SU-DHL-6 (cell line): ENCODE measurements around the gene CHL1.

Experiments
- H2AFZ ChIP-seq: fragments of 200-600 bp; sonication (generic); 2 replicates; pipeline ENCODE4 v1.6.1; 2014; ENCODE audit warnings: low read depth, mild to moderate bottlenecking, moderate library complexity, mixed read lengths, antibody characterized with exemption, low read length; ENCODE audit not compliant: severe bottlenecking
- H3F3A ChIP-seq: fragments of 200-600 bp; shearing (Covaris generic); 2 replicates; pipeline ENCODE4 v1.6.0; 2016; ENCODE audit warnings: antibody characterized with exemption, mild to moderate bottlenecking; ENCODE audit not compliant: insufficient read depth
- H3K27ac ChIP-seq: fragments of 200-600 bp; sonication (generic); 2 replicates; pipeline ENCODE4 v1.5.1; 2016; ENCODE audit warnings: low read depth, mild to moderate bottlenecking, low read length, moderate library complexity, mixed read lengths
- H3K27me3 ChIP-seq: fragments of 200-600 bp; sonication (generic), shearing (Covaris generic); 2 replicates; pipeline ENCODE4 v1.6.0; 2014; ENCODE audit warnings: mild to moderate bottlenecking, low read length
- H3K36me3 ChIP-seq: fragments of 200-600 bp; sonication (generic); 2 replicates; pipeline ENCODE4 v1.6.1; 2014; ENCODE audit warnings: mild to moderate bottlenecking, low read length, mixed read lengths
- H3K4me2 ChIP-seq: fragments of 300-600, 200-600 bp; shearing (Covaris generic), sonication (generic); 2 replicates; pipeline ENCODE4 v1.6.0; 2014; ENCODE audit warnings: low read length, low read depth, mild to moderate bottlenecking; ENCODE audit not compliant: poor library complexity, severe bottlenecking
- H3K4me3 ChIP-seq: fragments of 200-600 bp; sonication (generic); 2 replicates; pipeline ENCODE4 v1.5.1; 2014; ENCODE audit warnings: antibody characterized with exemption, low read length, mild to moderate bottlenecking, mixed read lengths; ENCODE audit not compliant: insufficient read depth, poor library complexity, severe bottlenecking
- H3K79me2 ChIP-seq: fragments of 200-600 bp; sonication (generic); 2 replicates; pipeline ENCODE4 v1.6.1; 2014; ENCODE audit warnings: mild to moderate bottlenecking, low read length, moderate library complexity; ENCODE audit not compliant: insufficient read depth
- H3K9ac ChIP-seq: fragments of 200-600 bp; sonication (generic); 2 replicates; pipeline ENCODE4 v1.7.0; 2014; ENCODE audit warnings: mild to moderate bottlenecking, low read length
- H3K9me2 ChIP-seq: fragments of 200-600 bp; sonication (generic); replicated peaks from 2 replicates; pipeline ENCODE4 v1.6.1; 2014; ENCODE audit warnings: low read length; ENCODE audit not compliant: insufficient read depth
- H3K9me3 ChIP-seq: fragments of 200-600 bp; sonication (generic); 2 replicates; pipeline ENCODE4 v1.6.1; 2014; ENCODE audit warnings: low read length, mixed read lengths; ENCODE audit not compliant: insufficient read depth
- H4K20me1 ChIP-seq: fragments of 200-600 bp; sonication (generic); 2 replicates; pipeline ENCODE4 v1.6.1; 2014; ENCODE audit warnings: low read depth, mild to moderate bottlenecking, antibody characterized with exemption, low read length, moderate library complexity, mixed read lengths
- EZH2phosphoT487 ChIP-seq: fragments of 200-600 bp; sonication (generic), shearing (Covaris generic); conservative IDR thresholded peaks from 2 replicates; pipeline ENCODE4 v1.6.1; 2018; ENCODE audit warnings: mild to moderate bottlenecking, antibody characterized with exemption, low read length, moderate library complexity, mixed read lengths
- TF ChIP-seq, protein P1 (sequence below): fragments of 200-600 bp; sonication (generic); IDR thresholded peaks from one replicate; pipeline ENCODE4 v1.5.1; 2017; ENCODE audit warnings: antibody characterized with exemption, mild to moderate bottlenecking, low read length, moderate library complexity; ENCODE audit not compliant: insufficient read depth, poor library complexity, severe bottlenecking

CHL1 gene

DNA sequence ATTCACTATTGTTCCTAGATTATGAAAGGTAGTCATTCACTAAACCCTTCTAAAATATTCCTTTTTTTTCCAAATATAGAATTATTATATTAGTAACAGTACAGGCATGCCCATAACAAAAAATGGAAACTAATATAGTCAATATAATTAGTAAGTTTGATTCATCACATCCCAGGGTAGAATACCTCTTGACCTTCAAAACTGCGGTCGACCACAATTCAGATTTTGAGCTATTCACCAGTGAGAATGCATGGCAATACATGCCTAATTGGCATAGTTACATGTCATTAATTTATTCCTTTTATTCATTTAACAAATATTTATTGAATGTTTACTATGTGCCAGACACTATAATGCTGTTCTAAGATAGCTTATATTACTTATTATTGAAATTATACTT, 98.0 kb downstream of the CHL1 start:
- no peaks in the 10 kb centered on the region for H3K9me2 ChIP-seq
- H3K9ac ChIP-seq = no peak overlapping the region
- no peaks in the 10 kb centered on the region for H3K27me3 ChIP-seq
- TF ChIP-seq, protein P1, sequence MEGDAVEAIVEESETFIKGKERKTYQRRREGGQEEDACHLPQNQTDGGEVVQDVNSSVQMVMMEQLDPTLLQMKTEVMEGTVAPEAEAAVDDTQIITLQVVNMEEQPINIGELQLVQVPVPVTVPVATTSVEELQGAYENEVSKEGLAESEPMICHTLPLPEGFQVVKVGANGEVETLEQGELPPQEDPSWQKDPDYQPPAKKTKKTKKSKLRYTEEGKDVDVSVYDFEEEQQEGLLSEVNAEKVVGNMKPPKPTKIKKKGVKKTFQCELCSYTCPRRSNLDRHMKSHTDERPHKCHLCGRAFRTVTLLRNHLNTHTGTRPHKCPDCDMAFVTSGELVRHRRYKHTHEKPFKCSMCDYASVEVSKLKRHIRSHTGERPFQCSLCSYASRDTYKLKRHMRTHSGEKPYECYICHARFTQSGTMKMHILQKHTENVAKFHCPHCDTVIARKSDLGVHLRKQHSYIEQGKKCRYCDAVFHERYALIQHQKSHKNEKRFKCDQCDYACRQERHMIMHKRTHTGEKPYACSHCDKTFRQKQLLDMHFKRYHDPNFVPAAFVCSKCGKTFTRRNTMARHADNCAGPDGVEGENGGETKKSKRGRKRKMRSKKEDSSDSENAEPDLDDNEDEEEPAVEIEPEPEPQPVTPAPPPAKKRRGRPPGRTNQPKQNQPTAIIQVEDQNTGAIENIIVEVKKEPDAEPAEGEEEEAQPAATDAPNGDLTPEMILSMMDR = no peak
- no peak for TF ChIP-seq EZH2phosphoT487
- no peaks in the 10 kb centered on the region for H3K36me3 ChIP-seq
- H3K4me3 ChIP-seq = no peak overlapping the region
- no peaks in the 10 kb centered on the region for H3K79me2 ChIP-seq
- H3K9me3 ChIP-seq = no peaks in the 10 kb centered on the region
- H3F3A ChIP-seq = no peaks in the 10 kb centered on the region
- no peaks in the 10 kb centered on the region for H4K20me1 ChIP-seq
- H3K4me2 ChIP-seq = no peak overlapping the region
- H3K27ac ChIP-seq = no peak overlapping the region
- no peak overlapping the region for H2AFZ ChIP-seq

GRCh38 chr3:295166-295565, 98.6 kb downstream of the CHL1 start:
- no peaks in the 10 kb centered on the region for H3K9me3 ChIP-seq
- no peaks in the 10 kb centered on the region for H3F3A ChIP-seq
- TF ChIP-seq, protein P1 = no peak
- TF ChIP-seq EZH2phosphoT487 = no peak
- H4K20me1 ChIP-seq = no peaks in the 10 kb centered on the region
- no peak overlapping the region for H3K9ac ChIP-seq
- H3K27me3 ChIP-seq = no peaks in the 10 kb centered on the region
- H2AFZ ChIP-seq = no peak overlapping the region
- H3K27ac ChIP-seq = no peak overlapping the region
- H3K4me3 ChIP-seq = no peak overlapping the region
- no peaks in the 10 kb centered on the region for H3K79me2 ChIP-seq
- no peak overlapping the region for H3K4me2 ChIP-seq
- H3K36me3 ChIP-seq = no peaks in the 10 kb centered on the region
- no peaks in the 10 kb centered on the region for H3K9me2 ChIP-seq

GRCh38 chr3:297585-297984, 101.0 kb downstream of the CHL1 start:
- Histone ChIP-seq H3K4me2 (no peak overlapping the region), H3K9me2 (no peaks in the 10 kb centered on the region), H2AFZ (no peak overlapping the region), H3K9ac (no peak overlapping the region), H4K20me1 (no peaks in the 10 kb centered on the region), H3K9me3 (no peaks in the 10 kb centered on the region), H3F3A (0 out of 2 replicates have a peak, but pooled peaks cover 2% of the 10 kb centered on the region), H3K27ac (no peak overlapping the region), H3K36me3 (no peaks in the 10 kb centered on the region), H3K4me3 (no peak overlapping the region), H3K79me2 (no peaks in the 10 kb centered on the region), H3K27me3 (no peaks in the 10 kb centered on the region)
- no peak for TF ChIP-seq EZH2phosphoT487
- TF ChIP-seq, protein P1 = no peak
